Neural progenitor cell (in vitro differentiated cells): ENCODE measurements around the gene CLSTN2. TPM values are rescaled to one million over a fixed set of nuclear protein-coding genes. Genes with fewer than 3 reads are reported as not detected.

Experiments
- DNase-seq: peaks from one replicate; pipeline ENCODE4 v3.0.0-alpha.2; 2016; ENCODE audit warnings: low spot score
- H2AFZ ChIP-seq: fragments of 200-600 bp; sonication (generic); replicated peaks from 2 replicates; pipeline ENCODE4 v1.6.1; 2016; ENCODE audit warnings: antibody characterized with exemption
- H3F3A ChIP-seq: fragments of 200-600 bp; sonication (generic); 2 replicates; pipeline ENCODE4 v1.6.1; 2016; ENCODE audit warnings: antibody characterized with exemption, low read depth
- H3K27ac ChIP-seq: fragments of 200-600 bp; sonication (generic); 2 replicates; pipeline ENCODE4 v1.5.1; 2016; ENCODE audit warnings: mild to moderate bottlenecking
- H3K27me3 ChIP-seq: fragments of 200-600 bp; sonication (generic); 2 replicates; pipeline ENCODE4 v1.6.1; 2016; ENCODE audit warnings: mild to moderate bottlenecking, moderate library complexity
- H3K36me3 ChIP-seq: fragments of 200-600 bp; sonication (generic); 2 replicates; pipeline ENCODE4 v1.5.1; 2016
- H3K4me1 ChIP-seq: fragments of 200-600 bp; sonication (generic); 2 replicates; pipeline ENCODE4 v1.6.1; 2016; ENCODE audit warnings: mixed run types
- H3K4me2 ChIP-seq: fragments of 200-600 bp; sonication (generic); 2 replicates; pipeline ENCODE4 v1.6.1; 2016
- H3K4me3 ChIP-seq: fragments of 200-600 bp; sonication (generic); 2 replicates; pipeline ENCODE4 v1.5.1; 2016
- H3K79me2 ChIP-seq: fragments of 200-600 bp; sonication (generic); 2 replicates; pipeline ENCODE4 v1.6.1; 2016; ENCODE audit warnings: low read depth
- H3K9ac ChIP-seq: fragments of 200-600 bp; sonication (generic); 2 replicates; pipeline ENCODE4 v1.6.1; 2016
- H3K9me3 ChIP-seq: fragments of 200-600 bp; sonication (generic); 2 replicates; pipeline ENCODE4 v1.5.1; 2016; ENCODE audit warnings: low read depth
- H4K20me1 ChIP-seq: fragments of 200-600 bp; sonication (generic); 2 replicates; pipeline ENCODE4 v1.6.1; 2016; ENCODE audit warnings: low read depth
- H3K27ac Mint-ChIP-seq: 3 replicates; pipeline ENCODE4 v1.8.0; 2021; ENCODE audit warnings: mixed read lengths
- H3K27me3 Mint-ChIP-seq: 2 replicates; pipeline ENCODE4 v1.8.0; 2022; ENCODE audit warnings: low read depth, mild to moderate bottlenecking, inconsistent platforms, moderate library complexity, mixed read lengths; ENCODE audit not compliant: insufficient read depth
- H3K36me3 Mint-ChIP-seq: 3 replicates; pipeline ENCODE4 v1.8.0; 2021; ENCODE audit warnings: mixed read lengths
- H3K4me1 Mint-ChIP-seq: 3 replicates; pipeline ENCODE4 v1.8.0; 2021; ENCODE audit warnings: mixed read lengths
- H3K4me3 Mint-ChIP-seq: 3 replicates; pipeline ENCODE4 v1.8.0; 2021; ENCODE audit warnings: mild to moderate bottlenecking, moderate library complexity, mixed read lengths
- H3K9me3 Mint-ChIP-seq: 3 replicates; pipeline ENCODE4 v1.8.0; 2020; ENCODE audit warnings: mixed read lengths
- EZH2 ChIP-seq: fragments of 200-600 bp; sonication (generic); IDR thresholded peaks from 2 replicates; pipeline ENCODE4 v1.6.1; 2017; ENCODE audit warnings: antibody characterized with exemption, mild to moderate bottlenecking, moderate library complexity
- EZH2phosphoT487 ChIP-seq: fragments of 200-600 bp; sonication (generic); IDR thresholded peaks from 2 replicates; pipeline ENCODE4 v1.6.1; 2017; ENCODE audit warnings: antibody characterized with exemption
- total RNA-seq: library from RNA; depleted of rRNA; stranded (reverse); fragments of >200 nt; gene quantifications from 2 replicates; pipeline ENCODE4 v1.2.3, GENCODE V29; 2015; ENCODE audit warnings: low replicate concordance
- TF ChIP-seq, protein P1 (sequence below): fragments of 200-600 bp; sonication (generic); IDR thresholded peaks from 2 replicates; pipeline ENCODE4 v1.5.1; 2017; ENCODE audit warnings: antibody characterized with exemption, mild to moderate bottlenecking

Gene CLSTN2
- total RNA-seq, 1 donor from 2014 or later, result 0.22 TPM

DNA sequence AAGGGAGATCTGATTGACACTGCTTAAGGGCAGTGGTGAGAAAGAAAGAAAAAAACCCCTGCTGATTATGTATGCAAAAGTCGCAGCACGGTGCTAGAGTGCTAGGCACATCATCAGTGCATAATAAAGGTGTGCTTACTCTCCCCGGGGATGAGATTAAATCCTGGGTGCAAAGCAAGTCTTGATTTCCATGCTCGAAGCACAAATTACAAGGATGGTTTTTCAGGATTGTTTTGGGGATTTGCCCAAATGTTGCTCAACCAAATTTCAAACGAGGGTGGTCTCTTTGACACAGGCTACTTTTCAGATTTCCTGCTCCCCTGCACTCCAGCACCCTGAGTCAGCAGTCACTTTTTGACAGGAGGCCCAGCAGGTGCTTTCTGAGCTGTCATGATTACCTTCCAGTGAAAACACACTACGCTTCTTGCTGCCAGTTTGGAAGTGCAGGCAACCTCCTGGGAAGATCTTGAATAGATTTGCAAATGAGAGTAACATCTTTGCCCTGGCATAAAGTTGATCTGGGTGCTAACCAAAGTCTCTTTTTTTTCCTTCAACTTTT is 575.4 kb downstream of the CLSTN2 start:
- Mint-ChIP-seq H3K27ac (no peak overlapping the region), H3K27me3 (peaks cover 6% of the 10 kb centered on the region), H3K4me3 (no peak overlapping the region), H3K4me1 (peaks cover 35% of the 10 kb centered on the region), H3K9me3 (peaks cover 2% of the 10 kb centered on the region), H3K36me3 (no peaks in the 10 kb centered on the region)
- H3K27ac ChIP-seq, result no peak overlapping the region
- H3K27me3 ChIP-seq, result no peaks in the 10 kb centered on the region
- no peak overlapping the region for H3K4me3 ChIP-seq
- no peaks in the 10 kb centered on the region for H3K79me2 ChIP-seq
- H3K4me1 ChIP-seq, result peaks cover 20% of the 10 kb centered on the region
- no peaks in the 10 kb centered on the region for H4K20me1 ChIP-seq
- H3K36me3 ChIP-seq, result no peaks in the 10 kb centered on the region
- H3K9me3 ChIP-seq, result no peaks in the 10 kb centered on the region
- peaks cover 12% of the 10 kb centered on the region for H3F3A ChIP-seq
- no peak overlapping the region for H3K9ac ChIP-seq
- TF ChIP-seq EZH2phosphoT487, result no peak
- DNase-seq, result no peak
- no peak overlapping the region for H2AFZ ChIP-seq
- peak overlapping the region; percentile 25 for H3K4me2 ChIP-seq

DNA sequence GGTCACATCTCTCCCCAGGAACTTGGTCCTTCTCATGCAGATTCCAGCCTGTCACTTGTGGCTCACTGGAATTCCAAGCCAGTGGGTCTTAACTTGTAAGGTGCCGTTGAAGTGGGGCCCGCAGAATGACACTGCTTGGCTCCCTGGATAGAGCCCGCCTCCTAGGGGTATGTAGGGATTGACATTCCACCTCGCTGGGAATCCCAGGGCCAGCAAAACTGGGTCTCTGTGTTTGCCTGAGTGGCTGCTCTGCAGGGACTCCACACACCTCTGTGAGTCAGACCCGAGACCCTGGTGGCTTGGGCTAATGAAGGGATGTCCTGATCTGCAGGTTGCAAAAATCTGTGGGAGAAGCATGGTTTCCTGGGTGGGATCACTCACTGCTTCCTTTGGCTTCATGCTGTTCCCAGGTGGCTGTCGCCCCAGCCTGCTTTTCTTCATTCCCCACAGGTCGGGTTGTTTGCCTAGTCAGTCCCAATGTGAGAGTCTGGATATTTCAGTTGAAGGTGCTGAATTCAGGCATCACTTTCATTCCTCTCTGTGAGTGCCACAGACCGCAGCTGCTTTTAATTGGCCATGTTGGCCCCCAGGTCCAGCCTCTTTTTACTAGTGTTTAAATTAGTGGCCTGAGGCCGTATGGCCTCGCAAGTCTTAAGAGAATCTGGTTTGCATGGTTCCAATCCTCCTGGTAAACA is 586.9 kb downstream of the CLSTN2 start:
- DNase-seq, result peak; percentile 25
- Mint-ChIP-seq H3K9me3 (peaks cover 13% of the 10 kb centered on the region), H3K27ac (no peak overlapping the region)

DNA sequence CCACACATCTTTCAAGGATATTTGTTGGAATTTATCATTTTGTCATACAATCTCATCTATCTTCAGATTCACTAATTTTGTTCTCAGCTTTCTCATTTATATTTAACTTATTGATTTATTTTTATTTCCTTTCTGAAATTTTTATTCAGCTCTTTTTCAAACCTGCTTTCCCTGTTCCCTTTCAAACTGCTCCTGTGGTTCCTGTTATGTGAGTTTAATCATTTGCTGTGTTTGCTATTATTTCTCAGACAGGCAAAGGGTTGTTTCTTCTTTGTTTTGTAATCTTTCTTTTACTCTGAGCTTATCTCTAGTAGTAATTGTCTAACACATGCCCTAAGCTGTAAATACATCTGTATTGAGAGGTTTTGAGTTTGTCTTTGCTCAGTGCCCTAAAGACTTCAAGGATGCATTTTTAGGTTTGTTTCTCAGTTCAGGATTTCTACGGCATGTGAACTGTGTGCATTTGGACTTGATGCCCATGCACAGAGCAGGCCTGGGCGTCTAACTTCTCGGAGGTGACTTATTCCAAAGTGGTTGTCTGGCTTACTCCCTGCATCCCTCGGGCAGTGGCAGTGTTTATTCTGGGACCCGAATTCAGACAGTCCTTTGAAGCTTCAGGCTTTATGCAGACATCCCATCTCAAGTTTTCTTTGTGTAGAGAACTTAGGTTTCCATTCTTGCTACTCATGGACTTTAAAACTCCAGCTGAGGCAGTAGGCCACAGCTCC is 587.8 kb downstream of the CLSTN2 start:
- no peaks in the 10 kb centered on the region for H3K27me3 Mint-ChIP-seq
- Histone ChIP-seq H3K4me3 (no peak overlapping the region), H3K4me1 (peaks cover 13% of the 10 kb centered on the region), H3K9me3 (no peaks in the 10 kb centered on the region), H3F3A (no peaks in the 10 kb centered on the region), H3K27ac (no peak overlapping the region), H2AFZ (no peak overlapping the region), H4K20me1 (no peaks in the 10 kb centered on the region), H3K79me2 (no peaks in the 10 kb centered on the region), H3K27me3 (no peaks in the 10 kb centered on the region), H3K36me3 (no peaks in the 10 kb centered on the region), H3K9ac (no peak overlapping the region), H3K4me2 (no peak overlapping the region)
- H3K4me1 Mint-ChIP-seq, result no peaks in the 10 kb centered on the region
- no peak overlapping the region for H3K4me3 Mint-ChIP-seq
- TF ChIP-seq EZH2, result no peak
- no peak for TF ChIP-seq EZH2phosphoT487
- TF ChIP-seq, protein P1, sequence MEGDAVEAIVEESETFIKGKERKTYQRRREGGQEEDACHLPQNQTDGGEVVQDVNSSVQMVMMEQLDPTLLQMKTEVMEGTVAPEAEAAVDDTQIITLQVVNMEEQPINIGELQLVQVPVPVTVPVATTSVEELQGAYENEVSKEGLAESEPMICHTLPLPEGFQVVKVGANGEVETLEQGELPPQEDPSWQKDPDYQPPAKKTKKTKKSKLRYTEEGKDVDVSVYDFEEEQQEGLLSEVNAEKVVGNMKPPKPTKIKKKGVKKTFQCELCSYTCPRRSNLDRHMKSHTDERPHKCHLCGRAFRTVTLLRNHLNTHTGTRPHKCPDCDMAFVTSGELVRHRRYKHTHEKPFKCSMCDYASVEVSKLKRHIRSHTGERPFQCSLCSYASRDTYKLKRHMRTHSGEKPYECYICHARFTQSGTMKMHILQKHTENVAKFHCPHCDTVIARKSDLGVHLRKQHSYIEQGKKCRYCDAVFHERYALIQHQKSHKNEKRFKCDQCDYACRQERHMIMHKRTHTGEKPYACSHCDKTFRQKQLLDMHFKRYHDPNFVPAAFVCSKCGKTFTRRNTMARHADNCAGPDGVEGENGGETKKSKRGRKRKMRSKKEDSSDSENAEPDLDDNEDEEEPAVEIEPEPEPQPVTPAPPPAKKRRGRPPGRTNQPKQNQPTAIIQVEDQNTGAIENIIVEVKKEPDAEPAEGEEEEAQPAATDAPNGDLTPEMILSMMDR, result no peak
- no peak for DNase-seq
- no peaks in the 10 kb centered on the region for H3K36me3 Mint-ChIP-seq
- H3K27ac Mint-ChIP-seq, result no peak overlapping the region
- peaks cover 9% of the 10 kb centered on the region for H3K9me3 Mint-ChIP-seq

More for the DNA sequence above, 586.9 kb downstream of the CLSTN2 start:
- Histone ChIP-seq H4K20me1 (no peaks in the 10 kb centered on the region), H3K9ac (no peak overlapping the region), H2AFZ (peak overlapping the region; percentile 26), H3K4me3 (no peak overlapping the region), H3K27me3 (no peaks in the 10 kb centered on the region), H3K36me3 (no peaks in the 10 kb centered on the region), H3K4me2 (peak overlapping the region; percentile 18), H3K79me2 (no peaks in the 10 kb centered on the region), H3K9me3 (no peaks in the 10 kb centered on the region), H3F3A (no peaks in the 10 kb centered on the region), H3K27ac (no peak overlapping the region), H3K4me1 (peaks cover 13% of the 10 kb centered on the region)
- H3K27me3 Mint-ChIP-seq, result no peaks in the 10 kb centered on the region
- no peak overlapping the region for H3K4me3 Mint-ChIP-seq
- no peaks in the 10 kb centered on the region for H3K36me3 Mint-ChIP-seq
- H3K4me1 Mint-ChIP-seq, result no peaks in the 10 kb centered on the region
- TF ChIP-seq, protein P1, result peak; percentile 4
- TF ChIP-seq EZH2phosphoT487 (no peak), EZH2 (no peak)
